ENCODE measurements around the gene ELF4.

GRCh38 chrX:130032552-130032951, 77.7 kb downstream of the ELF4 start:
- TF ChIP-seq POLR2A (IDR thresholded peaks at IDR 0.05; ENCODE audit: low read length) (no peak), GATA1 (IDR thresholded peaks at IDR 0.05; ENCODE audit: low read depth, low read length) (no peak)
